NCI-H345 (cell line): ENCODE results near the gene SLC12A3.
A peak's percentile ranks its signal among the peaks of the same experiment; 100 is the strongest.

Experiments
- DNase-seq: peaks from one replicate; lab custom pipeline; 2025; lab: John Stamatoyannopoulos, UW

The SLC12A3 gene

GRCh38 chr16:56944954-56945839 is 80.2 kb downstream of the SLC12A3 start:
- no peak for DNase-seq

GRCh38 chr16:56945847-56946527 is 81.0 kb downstream of the SLC12A3 start:
- DNase-seq: no peak

- DNase-seq: no peak
Measured at GRCh38 chr16:56946767-56947603, 82.0 kb downstream of the SLC12A3 start.

GRCh38 chr16:56947604-56947995 is 82.6 kb downstream of the SLC12A3 start:
- DNase-seq: no peak

GRCh38 chr16:56948234-56948633 is 83.2 kb downstream of the SLC12A3 start:
- no peak for DNase-seq

GRCh38 chr16:56950051-56950450 is 85.0 kb downstream of the SLC12A3 start:
- no peak for DNase-seq

- no peak for DNase-seq
Measured at GRCh38 chr16:56950455-56950854, 85.4 kb downstream of the SLC12A3 start.

GRCh38 chr16:56950881-56951771 is 86.1 kb downstream of the SLC12A3 start:
- DNase-seq: peak; percentile 11

GRCh38 chr16:56953006-56953405 is 88.0 kb downstream of the SLC12A3 start:
- no peak for DNase-seq

GRCh38 chr16:56956076-56956475 is 91.1 kb downstream of the SLC12A3 start:
- no peak for DNase-seq

GRCh38 chr16:56956756-56957155 is 91.7 kb downstream of the SLC12A3 start:
- no peak for DNase-seq

- no peak for DNase-seq
Measured at GRCh38 chr16:56960681-56961281, 95.8 kb downstream of the SLC12A3 start.

GRCh38 chr16:56961386-56961785 is 96.4 kb downstream of the SLC12A3 start:
- DNase-seq: no peak

- no peak for DNase-seq
Measured at GRCh38 chr16:56961851-56962281, 96.9 kb downstream of the SLC12A3 start, which contains the start of gene CETP. TSS of gene CETP (plus strand) at chr16:56961950. CDS start at chr16:56961980, 30 bp downstream.

GRCh38 chr16:56964243-56965148 is 99.5 kb downstream of the SLC12A3 start:
- no peak for DNase-seq
